Neuron (in vitro differentiated cells): ENCODE measurements around the gene ALG1.
"Not testable (repeated sequence)": the region's sequence is repeated elsewhere in the genome, so short reads cannot be mapped to it uniquely, and the experiment has no call there.

Source experiments
- H2AFZ ChIP-seq: one replicate; pipeline ENCODE4 v1.6.1; 2013; ENCODE audit warnings: low read depth, mild to moderate bottlenecking, inconsistent platforms, low read length, moderate library complexity
- H3K27me3 ChIP-seq: one replicate; pipeline ENCODE4 v1.6.1; 2013; ENCODE audit warnings: low read length; ENCODE audit not compliant: insufficient read depth
- H3K36me3 ChIP-seq: one replicate; pipeline ENCODE4 v1.6.1; 2013; ENCODE audit warnings: low read length; ENCODE audit not compliant: insufficient read depth
- H3K4me1 ChIP-seq: one replicate; pipeline ENCODE4 v1.6.1; 2013; ENCODE audit warnings: low read length; ENCODE audit not compliant: insufficient read depth
- H3K4me3 ChIP-seq: 2 replicates; pipeline ENCODE4 v1.5.1; 2013; ENCODE audit warnings: mild to moderate bottlenecking, low read length, moderate library complexity
- H3K9me3 ChIP-seq: one replicate; pipeline ENCODE4 v1.6.1; 2013; ENCODE audit warnings: low read length

The ALG1 gene

DNA sequence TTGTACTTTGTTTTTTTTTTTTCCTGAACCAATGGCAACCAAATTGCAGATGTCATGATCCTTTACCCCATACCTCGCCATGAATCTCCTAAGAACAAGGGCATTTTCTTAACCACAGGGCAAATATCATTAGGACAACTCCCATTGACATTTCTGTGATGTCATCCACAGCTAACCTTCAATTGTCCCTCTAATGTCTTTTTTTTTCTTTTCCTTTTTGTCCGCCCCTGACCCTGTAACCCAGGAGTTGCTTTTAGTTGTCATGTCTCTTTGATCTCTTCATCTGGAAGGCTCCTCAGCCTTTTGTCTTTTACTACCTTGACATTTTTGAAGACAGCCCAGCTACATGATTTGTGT, 37.5 kb upstream of the ALG1 start:
- peak overlapping the region; percentile 99 for H2AFZ ChIP-seq
- H3K4me3 ChIP-seq, result peak overlapping the region; percentile 82
- H3K36me3 ChIP-seq, result no peaks in the 10 kb centered on the region
- no peaks in the 10 kb centered on the region for H3K27me3 ChIP-seq
- peaks cover 29% of the 10 kb centered on the region for H3K4me1 ChIP-seq
- H3K9me3 ChIP-seq, result no peaks in the 10 kb centered on the region

DNA sequence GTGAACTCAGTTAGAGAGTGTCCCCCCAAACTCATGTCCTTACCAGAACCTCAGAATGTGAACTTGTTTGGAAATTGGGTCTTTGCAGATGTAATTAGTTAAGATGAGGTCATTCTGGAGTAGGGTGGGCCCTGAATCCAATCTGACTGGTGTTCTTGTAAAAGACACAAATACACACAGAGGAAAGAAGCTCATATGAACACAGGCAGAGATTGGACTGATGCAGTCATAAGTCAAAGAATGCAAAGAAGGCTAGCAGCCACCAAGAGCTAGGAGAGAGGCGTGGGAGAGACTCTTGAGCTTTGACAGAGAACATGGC, 35.8 kb upstream of the ALG1 start:
- no peak overlapping the region for H2AFZ ChIP-seq
- H3K4me1 ChIP-seq, result peaks cover 29% of the 10 kb centered on the region
- no peaks in the 10 kb centered on the region for H3K36me3 ChIP-seq
- no peaks in the 10 kb centered on the region for H3K27me3 ChIP-seq
- no peak overlapping the region for H3K4me3 ChIP-seq
- H3K9me3 ChIP-seq, result no peaks in the 10 kb centered on the region

DNA sequence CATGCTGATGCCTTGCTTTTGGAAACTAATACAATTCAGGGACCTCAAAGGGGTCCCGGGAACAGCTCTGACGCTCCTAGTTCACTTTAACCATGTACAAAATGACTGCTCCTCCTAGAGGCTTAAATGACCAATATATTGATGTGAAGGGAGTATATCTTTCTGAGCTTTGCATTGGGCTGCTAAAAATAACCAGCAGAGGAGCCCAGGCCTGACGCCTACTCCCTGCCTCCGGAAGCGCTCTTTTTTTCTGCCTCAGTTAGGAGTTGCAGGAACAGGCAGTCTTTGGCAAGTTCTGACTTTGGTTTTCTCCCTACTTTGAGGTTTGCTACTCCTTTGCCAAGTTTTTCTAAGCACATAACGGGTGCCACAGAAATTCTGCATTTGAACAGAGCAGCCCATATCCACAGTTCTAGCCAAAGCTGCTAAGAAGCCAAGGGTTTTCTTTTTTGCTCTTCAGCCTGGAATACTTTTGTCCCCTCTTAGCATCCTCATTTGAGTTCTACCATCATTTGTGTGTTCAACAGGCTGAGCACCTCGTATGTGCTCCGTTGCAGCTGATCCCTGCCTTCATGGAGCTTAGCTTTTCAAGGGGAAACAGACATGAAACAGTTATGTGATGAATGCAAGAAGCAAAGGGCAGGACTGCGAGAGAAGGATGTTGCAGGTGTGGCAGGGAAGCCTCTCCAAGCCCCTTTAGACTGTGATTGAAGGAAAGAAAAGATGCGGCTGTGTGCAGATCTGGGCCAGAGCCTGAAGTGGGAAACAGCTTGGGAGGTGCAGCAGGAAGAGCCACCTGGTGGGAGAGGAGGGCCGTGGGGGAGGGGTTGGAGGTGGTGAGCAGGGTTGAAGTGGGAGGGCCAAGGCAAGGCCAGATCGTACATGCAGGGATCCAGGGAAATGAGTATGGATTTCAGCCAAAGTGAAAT, 35.2 kb upstream of the ALG1 start:
- H3K4me1 ChIP-seq, result peaks cover 29% of the 10 kb centered on the region
- H3K9me3 ChIP-seq, result no peaks in the 10 kb centered on the region
- no peaks in the 10 kb centered on the region for H3K27me3 ChIP-seq
- no peaks in the 10 kb centered on the region for H3K36me3 ChIP-seq
- H3K4me3 ChIP-seq, result no peak overlapping the region
- H2AFZ ChIP-seq, result no peak overlapping the region

DNA sequence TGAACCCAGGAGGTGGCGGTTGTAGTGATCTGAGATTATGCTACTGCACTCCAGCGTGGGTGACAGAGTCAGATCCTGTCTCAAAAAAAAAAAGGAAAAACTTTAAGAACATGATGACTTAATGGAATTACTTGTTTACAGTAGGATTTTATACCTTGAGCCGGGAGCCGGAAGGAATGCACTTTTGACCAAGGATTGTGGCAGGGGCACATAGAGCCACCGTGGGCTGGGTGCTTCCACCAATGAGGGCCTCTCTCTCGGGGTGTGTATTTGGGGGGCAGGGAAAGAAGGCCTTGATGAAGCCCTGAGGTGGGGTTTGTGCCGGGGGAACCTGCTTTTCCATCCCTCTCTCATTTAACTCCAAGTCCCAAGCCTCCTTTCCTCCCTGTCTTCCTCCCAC, 31.2 kb upstream of the ALG1 start:
- no peaks in the 10 kb centered on the region for H3K36me3 ChIP-seq
- H3K27me3 ChIP-seq, result no peaks in the 10 kb centered on the region
- H3K9me3 ChIP-seq, result no peaks in the 10 kb centered on the region
- no peak overlapping the region for H3K4me3 ChIP-seq
- H3K4me1 ChIP-seq, result peaks cover 9% of the 10 kb centered on the region
- no peak overlapping the region for H2AFZ ChIP-seq

DNA sequence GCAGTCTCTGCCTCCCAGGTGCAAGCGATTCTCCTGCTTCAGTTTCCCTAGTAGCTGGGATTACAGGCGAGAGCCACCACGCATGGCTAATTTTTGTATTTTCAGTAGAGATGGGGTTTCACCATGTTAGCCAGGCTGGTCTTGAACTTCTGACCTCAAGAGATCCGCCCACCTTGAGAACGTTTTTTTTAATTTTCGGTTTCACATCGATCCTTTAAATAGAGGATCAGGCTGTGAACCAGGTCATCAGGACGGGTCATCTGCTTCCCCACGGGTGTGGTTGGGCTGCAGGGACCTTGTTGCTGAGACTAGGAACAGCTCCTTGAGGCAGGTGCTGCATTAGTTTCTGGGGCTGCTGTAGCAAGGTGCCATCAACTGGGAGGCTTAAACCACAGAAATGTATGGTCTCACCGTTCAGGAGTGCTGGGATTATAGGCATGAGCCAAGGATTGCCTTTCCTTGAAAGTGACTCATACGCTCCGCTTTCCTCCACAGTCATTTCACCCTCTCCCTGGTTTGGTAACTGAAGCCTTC, 30.0 kb upstream of the ALG1 start:
- no peaks in the 10 kb centered on the region for H3K9me3 ChIP-seq
- no peak overlapping the region for H3K4me3 ChIP-seq
- H3K27me3 ChIP-seq, result no peaks in the 10 kb centered on the region
- no peaks in the 10 kb centered on the region for H3K4me1 ChIP-seq
- no peak overlapping the region for H2AFZ ChIP-seq
- no peaks in the 10 kb centered on the region for H3K36me3 ChIP-seq

DNA sequence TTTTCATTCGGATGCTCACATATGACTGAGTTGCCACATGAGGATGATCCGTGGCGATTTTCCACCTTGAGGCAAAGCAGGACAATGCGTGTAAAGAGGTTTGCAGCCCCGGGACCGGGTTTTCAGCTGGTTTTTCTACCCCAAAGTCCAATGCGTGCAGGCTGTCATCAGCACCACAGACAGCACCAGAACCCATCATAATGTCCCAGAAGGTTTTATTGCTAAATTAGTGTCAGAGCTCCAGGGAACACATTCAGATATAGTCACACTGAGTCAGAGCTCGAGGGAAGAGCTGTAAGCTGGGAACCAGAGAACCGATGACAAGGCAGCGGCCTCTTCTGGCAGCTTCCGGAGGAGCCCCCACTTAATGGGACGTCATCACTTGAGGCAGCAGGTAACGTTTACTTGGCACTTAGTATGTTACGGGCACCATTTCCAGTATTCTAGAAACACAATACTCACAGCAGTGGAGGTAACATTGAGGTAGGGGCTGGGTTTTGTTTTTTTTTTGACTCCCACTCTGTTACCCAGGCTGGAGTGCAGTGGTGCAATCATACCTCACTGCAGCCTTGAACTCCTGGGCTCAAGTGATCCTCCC, 29.0 kb upstream of the ALG1 start:
- no peak overlapping the region for H3K4me3 ChIP-seq
- no peaks in the 10 kb centered on the region for H3K27me3 ChIP-seq
- H3K36me3 ChIP-seq, result no peaks in the 10 kb centered on the region
- H3K9me3 ChIP-seq, result no peaks in the 10 kb centered on the region
- no peak overlapping the region for H2AFZ ChIP-seq
- no peaks in the 10 kb centered on the region for H3K4me1 ChIP-seq

DNA sequence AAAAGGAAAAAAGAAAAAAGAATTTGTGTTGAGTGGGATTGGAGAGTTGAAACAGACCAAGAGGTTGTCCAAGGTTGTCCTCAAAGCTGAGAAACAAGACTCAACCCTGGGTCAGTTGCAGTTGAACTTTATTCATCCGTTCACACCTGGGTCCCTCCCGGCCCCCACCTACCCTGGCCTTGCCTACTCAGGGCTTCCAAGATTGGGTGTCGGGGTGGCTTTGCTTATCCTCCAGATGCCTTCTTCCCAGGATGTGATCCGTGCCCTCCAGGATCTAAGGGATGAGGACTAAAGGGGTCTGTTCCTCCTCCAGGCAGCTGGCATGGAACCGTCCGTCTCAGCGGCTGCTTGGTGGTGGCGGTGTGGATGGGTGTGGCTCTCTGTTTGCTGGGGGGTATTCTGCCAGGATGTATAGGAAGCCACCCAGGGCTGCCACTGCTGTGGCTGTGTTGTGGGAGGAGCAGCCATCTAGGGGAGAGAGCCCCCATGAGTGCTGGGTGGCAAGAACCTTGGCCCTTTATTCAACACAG, 27.6 kb upstream of the ALG1 start:
- H3K9me3 ChIP-seq, result no peaks in the 10 kb centered on the region
- no peaks in the 10 kb centered on the region for H3K27me3 ChIP-seq
- H2AFZ ChIP-seq, result no peak overlapping the region
- no peak overlapping the region for H3K4me3 ChIP-seq
- H3K4me1 ChIP-seq, result no peaks in the 10 kb centered on the region
- H3K36me3 ChIP-seq, result no peaks in the 10 kb centered on the region

DNA sequence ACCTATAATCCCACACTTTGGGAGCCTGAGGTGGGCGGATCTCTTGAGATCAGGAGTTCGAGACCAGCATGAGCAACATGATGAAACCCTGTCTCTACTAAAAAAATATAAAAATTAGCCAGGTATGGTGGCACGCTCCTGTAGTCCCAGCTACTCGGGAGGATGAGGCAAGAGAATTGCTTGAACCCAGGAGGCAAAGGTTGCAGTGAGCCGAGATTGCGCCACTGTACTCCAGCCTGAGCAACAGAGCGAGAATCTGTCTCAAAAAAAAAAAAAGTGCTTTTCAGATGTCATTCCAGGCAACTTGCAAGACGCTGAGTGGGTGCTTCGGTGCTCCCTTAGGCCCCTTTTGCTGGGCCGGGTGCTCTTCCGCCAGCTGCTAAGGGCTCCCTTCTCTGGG, 27.1 kb upstream of the ALG1 start:
- not testable (repeated sequence) for H3K27me3 ChIP-seq, H3K4me1 ChIP-seq, H2AFZ ChIP-seq, H3K36me3 ChIP-seq, H3K4me3 ChIP-seq, H3K9me3 ChIP-seq

DNA sequence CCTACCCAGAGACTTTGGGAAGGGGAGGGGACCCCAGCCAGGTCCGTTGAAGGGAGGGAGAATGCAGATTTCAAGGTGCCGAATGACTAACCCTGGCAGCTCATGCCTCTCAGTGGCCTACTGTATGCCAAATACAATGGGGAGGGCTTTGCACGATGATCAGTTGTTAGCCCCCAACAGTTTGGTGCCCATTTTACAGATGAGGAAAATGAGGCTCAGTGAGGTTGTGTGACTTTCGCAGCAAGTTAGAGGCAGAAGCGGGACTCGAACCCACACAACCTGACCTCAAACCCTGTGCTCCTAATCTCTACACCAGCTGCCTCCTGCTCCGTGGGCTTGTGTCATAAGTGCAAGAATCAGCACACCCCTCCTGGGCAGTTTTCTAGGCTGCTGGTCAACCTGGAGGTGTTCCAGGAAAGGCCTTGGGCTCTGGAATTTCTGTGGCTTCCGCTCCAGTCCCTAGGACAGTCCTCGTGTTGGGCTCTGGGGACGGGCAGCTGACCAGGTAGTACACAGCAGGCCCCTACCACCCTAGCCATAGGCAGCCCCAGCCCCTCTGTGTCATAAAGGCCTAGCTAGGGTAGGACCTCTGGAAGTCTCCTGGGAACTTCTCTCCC, 26.0 kb upstream of the ALG1 start:
- H3K9me3 ChIP-seq, result no peaks in the 10 kb centered on the region
- H3K4me1 ChIP-seq, result no peaks in the 10 kb centered on the region
- H2AFZ ChIP-seq, result no peak overlapping the region
- H3K4me3 ChIP-seq, result no peak overlapping the region
- H3K27me3 ChIP-seq, result no peaks in the 10 kb centered on the region
- no peaks in the 10 kb centered on the region for H3K36me3 ChIP-seq

DNA sequence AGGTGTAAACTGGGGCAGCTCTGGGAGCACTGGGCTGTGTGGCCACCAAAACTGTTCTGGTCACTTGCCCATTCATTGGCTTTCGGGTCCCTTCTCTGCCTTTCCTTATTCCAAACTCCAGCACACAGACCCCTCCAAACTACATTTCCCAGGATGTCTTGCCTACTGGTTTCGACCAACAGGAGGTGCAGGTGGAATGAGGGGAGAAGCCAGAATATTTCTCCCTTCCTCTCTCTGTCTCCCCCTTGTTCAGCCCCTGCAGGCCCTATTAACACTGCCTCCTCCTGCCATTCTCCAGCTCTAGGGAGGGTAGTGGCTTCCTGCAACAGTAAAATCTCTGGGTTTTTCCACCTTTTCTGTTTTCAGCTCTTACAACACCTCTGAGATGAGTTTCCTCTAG, 24.7 kb upstream of the ALG1 start:
- Histone ChIP-seq H3K4me1 (no peaks in the 10 kb centered on the region), H2AFZ (no peak overlapping the region), H3K4me3 (no peak overlapping the region), H3K27me3 (no peaks in the 10 kb centered on the region), H3K36me3 (no peaks in the 10 kb centered on the region), H3K9me3 (no peaks in the 10 kb centered on the region)

DNA sequence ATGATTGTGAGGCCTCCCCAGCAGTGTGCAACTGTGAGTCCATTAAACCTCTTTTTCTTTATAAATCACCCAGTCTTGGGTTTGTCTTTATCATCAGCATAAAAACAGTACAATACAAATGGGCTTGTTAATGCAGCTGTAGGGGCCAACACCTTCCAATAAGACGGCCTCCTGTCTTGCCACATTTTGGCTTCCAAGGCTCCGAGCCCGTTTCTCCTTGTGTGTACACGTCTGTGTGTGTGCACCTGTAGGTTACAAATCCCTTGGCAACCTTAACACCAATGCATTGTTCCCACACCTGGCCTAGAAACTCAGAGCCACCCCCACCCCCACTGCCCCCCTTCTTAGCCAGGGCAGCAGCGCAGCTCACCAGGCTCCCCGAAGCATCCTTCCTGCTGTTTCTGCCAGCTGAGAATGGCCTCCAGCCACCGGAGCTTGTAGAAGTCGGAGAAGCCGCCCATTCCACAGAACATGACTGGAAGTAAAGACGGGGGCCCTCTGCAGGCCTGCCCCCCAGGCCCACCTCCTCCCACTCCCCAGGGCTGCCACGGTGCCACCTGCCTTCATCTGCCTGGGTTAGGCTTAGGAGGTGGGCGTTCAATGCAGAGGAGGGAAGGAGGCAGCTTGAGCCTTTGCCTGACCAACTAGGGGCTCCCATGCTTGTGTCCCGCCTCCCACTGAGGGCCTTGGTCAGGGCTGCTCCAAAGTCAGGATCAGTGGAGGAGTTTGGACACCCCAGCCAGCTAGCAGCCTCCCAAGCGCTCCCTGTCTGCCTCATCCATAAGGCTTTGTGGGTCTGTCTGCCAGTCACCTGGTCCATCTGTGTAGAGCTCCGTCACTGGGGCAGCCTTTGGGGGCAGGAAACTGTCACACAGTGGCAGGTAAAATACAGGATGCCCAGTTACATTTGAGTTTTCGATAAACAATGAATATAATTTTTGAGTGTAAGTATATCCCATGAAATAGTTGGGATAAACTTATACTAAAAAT, 16.5 kb upstream of the ALG1 start:
- H3K4me3 ChIP-seq, result no peak overlapping the region
- H3K9me3 ChIP-seq, result no peaks in the 10 kb centered on the region
- H2AFZ ChIP-seq, result no peak overlapping the region
- H3K36me3 ChIP-seq, result no peaks in the 10 kb centered on the region
- peaks cover 2% of the 10 kb centered on the region for H3K4me1 ChIP-seq
- no peaks in the 10 kb centered on the region for H3K27me3 ChIP-seq

DNA sequence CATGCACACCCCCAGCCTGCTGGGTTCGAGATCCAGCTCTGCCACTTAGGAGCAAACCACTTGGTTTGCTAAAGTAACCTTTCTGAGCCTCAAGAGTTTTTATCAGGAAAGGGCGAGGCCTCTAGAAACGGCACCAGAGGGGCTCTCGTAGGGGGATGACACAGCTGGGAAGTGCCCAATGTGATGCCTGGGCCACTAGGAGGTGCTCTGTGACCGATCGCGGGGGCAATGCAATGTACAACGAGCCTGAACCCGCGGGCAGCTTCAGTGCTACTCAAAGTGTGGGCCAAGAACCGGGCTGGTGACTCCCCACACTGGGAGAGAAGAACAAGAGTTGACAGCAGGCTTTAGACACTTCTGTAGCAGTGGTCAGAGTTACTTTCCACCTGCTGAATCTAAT, 15.3 kb upstream of the ALG1 start:
- H2AFZ ChIP-seq, result no peak overlapping the region
- no peaks in the 10 kb centered on the region for H3K36me3 ChIP-seq
- no peaks in the 10 kb centered on the region for H3K9me3 ChIP-seq
- peaks cover 2% of the 10 kb centered on the region for H3K4me1 ChIP-seq
- no peaks in the 10 kb centered on the region for H3K27me3 ChIP-seq
- no peak overlapping the region for H3K4me3 ChIP-seq
